ENCODE results near the gene CFAP100. TPM values are rescaled to one million over a fixed set of nuclear protein-coding genes. Genes with fewer than 3 reads are reported as not detected.
A peak's percentile ranks its signal among the peaks of the same experiment; 100 is the strongest.

CFAP100 gene
- polyA plus RNA-seq, 3 donors, result not detected

DNA sequence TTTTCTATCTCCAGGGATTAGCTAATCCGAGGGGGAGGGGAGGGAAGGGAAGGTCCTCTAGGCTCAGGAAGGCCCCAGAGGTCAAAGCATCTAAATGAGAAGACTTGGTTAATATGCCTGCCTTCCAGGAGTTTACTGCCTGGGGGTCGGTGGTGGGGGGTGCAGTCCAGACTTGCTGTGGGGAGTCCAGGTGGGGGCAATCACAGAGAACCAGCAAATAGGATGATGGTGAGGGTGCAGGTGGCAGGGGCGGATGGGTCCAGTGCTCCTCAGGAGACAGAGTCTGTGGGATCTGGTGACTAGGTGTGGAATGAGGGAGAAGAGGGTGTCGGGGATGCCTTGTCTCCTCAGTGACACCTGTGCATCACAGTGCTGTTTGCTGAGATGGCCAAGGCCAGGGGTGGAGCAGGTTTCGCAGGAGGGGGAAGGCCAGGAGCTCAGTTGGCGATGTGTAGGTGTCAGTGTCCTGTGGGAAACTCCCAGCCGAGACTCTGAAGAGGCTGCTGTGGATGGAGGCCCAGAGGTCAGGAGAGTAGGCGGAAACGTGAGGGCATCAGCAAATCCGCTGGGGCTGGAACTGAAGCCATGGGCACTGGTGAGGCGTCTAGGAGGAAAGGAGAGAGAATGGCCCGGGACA is 8.1 kb downstream of the CFAP100 start:
- intact Hi-C loops (cut with micrococcal nuclease), result no loop called here
- Histone ChIP-seq H3K36me3 (replicated peaks in 1 of 2; ENCODE audit: control insufficient read depth in 1 of 2, insufficient read depth in 2 of 2, low read length in 2 of 2) (no peaks in the 10 kb centered on the region), H4K20me1 (ENCODE audit: insufficient read depth, low read length) (no peaks in the 10 kb centered on the region), H3K9me3 (replicated peaks in 1 of 2; ENCODE audit: control insufficient read depth in 1 of 2, insufficient read depth in 1 of 2, low read length in 2 of 2) (peaks cover 20 to 33% of the 10 kb centered on the region in 2 donors), H2AFZ (ENCODE audit: insufficient read depth, low read depth, low read length, poor library complexity, severe bottlenecking) (no peak overlapping the region), H3K27me3 (ENCODE audit: control insufficient read depth in 2 of 2, insufficient read depth in 2 of 2, low read length in 2 of 2) (no peaks in the 10 kb centered on the region), H3K4me3 (replicated peaks in 1 of 3; ENCODE audit: low read depth in 2 of 3, low read length in 3 of 3) (no peak overlapping the region), H3K4me2 (replicated peaks; ENCODE audit: extremely low read depth, low read length, poor library complexity, severe bottlenecking) (no peak overlapping the region), H3K27ac (ENCODE audit: low read depth in 1 of 2, low read length in 2 of 2) (no peak overlapping the region), H3K79me2 (ENCODE audit: insufficient read depth, low read length) (no peaks in the 10 kb centered on the region), H3K4me1 (ENCODE audit: control insufficient read depth in 1 of 2, insufficient read depth in 2 of 2, low read length in 2 of 2) (peaks cover 5 to 6% of the 10 kb centered on the region in 2 donors), H3K9ac (ENCODE audit: insufficient read depth, low read length, poor library complexity, severe bottlenecking) (no peak overlapping the region)
- TF ChIP-seq, protein P1, sequence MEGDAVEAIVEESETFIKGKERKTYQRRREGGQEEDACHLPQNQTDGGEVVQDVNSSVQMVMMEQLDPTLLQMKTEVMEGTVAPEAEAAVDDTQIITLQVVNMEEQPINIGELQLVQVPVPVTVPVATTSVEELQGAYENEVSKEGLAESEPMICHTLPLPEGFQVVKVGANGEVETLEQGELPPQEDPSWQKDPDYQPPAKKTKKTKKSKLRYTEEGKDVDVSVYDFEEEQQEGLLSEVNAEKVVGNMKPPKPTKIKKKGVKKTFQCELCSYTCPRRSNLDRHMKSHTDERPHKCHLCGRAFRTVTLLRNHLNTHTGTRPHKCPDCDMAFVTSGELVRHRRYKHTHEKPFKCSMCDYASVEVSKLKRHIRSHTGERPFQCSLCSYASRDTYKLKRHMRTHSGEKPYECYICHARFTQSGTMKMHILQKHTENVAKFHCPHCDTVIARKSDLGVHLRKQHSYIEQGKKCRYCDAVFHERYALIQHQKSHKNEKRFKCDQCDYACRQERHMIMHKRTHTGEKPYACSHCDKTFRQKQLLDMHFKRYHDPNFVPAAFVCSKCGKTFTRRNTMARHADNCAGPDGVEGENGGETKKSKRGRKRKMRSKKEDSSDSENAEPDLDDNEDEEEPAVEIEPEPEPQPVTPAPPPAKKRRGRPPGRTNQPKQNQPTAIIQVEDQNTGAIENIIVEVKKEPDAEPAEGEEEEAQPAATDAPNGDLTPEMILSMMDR (IDR thresholded peaks at IDR 0.05), result no peak
- Mint-ChIP-seq H3K36me3 (peaks cover 0 to 2% of the 10 kb centered on the region in 2 donors), H3K27ac (peak overlapping the region in 1 of 7 donors; percentile 4), H3K9me3 (peaks cover 15 to 34% (median 29%) of the 10 kb centered on the region in 7 donors), H3K27me3 (ENCODE audit: low read depth in 3 of 3) (peaks cover 6 to 21% (median 14%) of the 10 kb centered on the region in 3 donors), H3K4me3 (no peak overlapping the region), H3K4me1 (peaks cover 7% of the 10 kb centered on the region)
- DNase-seq, result no peak
- WGBS (ENCODE audit: insufficient coverage), result 87% methylated on average over 9 of the region's 12 CpGs

- H3K9me3 ChIP-seq (replicated peaks in 1 of 2; ENCODE audit: control insufficient read depth in 1 of 2, insufficient read depth in 1 of 2, low read length in 2 of 2), result no peaks in the 10 kb centered on the region
- H3K79me2 ChIP-seq (ENCODE audit: insufficient read depth, low read length), result no peaks in the 10 kb centered on the region
- no peak overlapping the region for H3K9ac ChIP-seq (ENCODE audit: insufficient read depth, low read length, poor library complexity, severe bottlenecking)
- DNase-seq, result no peak
- Mint-ChIP-seq H3K9me3 (peaks cover 0 to 3% (median 2%) of the 10 kb centered on the region in 7 donors), H3K27ac (peak overlapping the region in 1 of 7 donors; percentile 21), H3K27me3 (ENCODE audit: low read depth in 3 of 3) (peaks cover 16 to 32% (median 23%) of the 10 kb centered on the region in 3 donors), H3K4me1 (no peaks in the 10 kb centered on the region), H3K36me3 (no peaks in the 10 kb centered on the region), H3K4me3 (no peak overlapping the region)
- intact Hi-C loops (cut with micrococcal nuclease), result no loop called here
- H3K4me2 ChIP-seq (replicated peaks; ENCODE audit: extremely low read depth, low read length, poor library complexity, severe bottlenecking), result no peak overlapping the region
- 97% methylated on average over 6 of the region's 15 CpGs for WGBS (ENCODE audit: insufficient coverage)
- H4K20me1 ChIP-seq (ENCODE audit: insufficient read depth, low read length), result no peaks in the 10 kb centered on the region
- H3K4me3 ChIP-seq (replicated peaks in 1 of 3; ENCODE audit: low read depth in 2 of 3, low read length in 3 of 3), result no peak overlapping the region
- no peak overlapping the region for H2AFZ ChIP-seq (ENCODE audit: insufficient read depth, low read depth, low read length, poor library complexity, severe bottlenecking)
- peaks cover 0 to 7% of the 10 kb centered on the region in 2 donors for H3K27me3 ChIP-seq (ENCODE audit: control insufficient read depth in 2 of 2, insufficient read depth in 2 of 2, low read length in 2 of 2)
- H3K27ac ChIP-seq (ENCODE audit: low read depth in 1 of 2, low read length in 2 of 2), result no peak overlapping the region
- TF ChIP-seq, protein P1 (IDR thresholded peaks at IDR 0.05), result no peak
- H3K4me1 ChIP-seq (ENCODE audit: control insufficient read depth in 1 of 2, insufficient read depth in 2 of 2, low read length in 2 of 2), result no peaks in the 10 kb centered on the region
- no peaks in the 10 kb centered on the region for H3K36me3 ChIP-seq (replicated peaks in 1 of 2; ENCODE audit: control insufficient read depth in 1 of 2, insufficient read depth in 2 of 2, low read length in 2 of 2)
Observed at GRCh38 chr3:126406389-126407296, 11.9 kb downstream of the CFAP100 start.

All from CD14-positive monocyte (primary cell).